Astrocyte of the spinal cord (primary cell): ENCODE results near the gene KRTAP10-3.

ENCODE experiments used
- DNase-seq: peaks from one replicate; pipeline ENCODE4 v3.0.0; 2011; ENCODE audit warnings: low read depth, low spot score
- H3K4me3 ChIP-seq: 2 replicates; pipeline ENCODE4 v1.5.1; 2011; ENCODE audit warnings: low read depth, mild to moderate bottlenecking, low read length, moderate library complexity
- CTCF ChIP-seq: IDR thresholded peaks from 2 replicates; pipeline ENCODE4 v1.5.1; 2012; ENCODE audit warnings: low read depth, mild to moderate bottlenecking, low read length, inconsistent platforms
- in situ Hi-C: cut with HindIII; loops from 2 replicates; pipeline ENCODE4 v1.10.0; 2017; ENCODE audit warnings: low sequenced_read_pairs

The KRTAP10-3 gene

DNA sequence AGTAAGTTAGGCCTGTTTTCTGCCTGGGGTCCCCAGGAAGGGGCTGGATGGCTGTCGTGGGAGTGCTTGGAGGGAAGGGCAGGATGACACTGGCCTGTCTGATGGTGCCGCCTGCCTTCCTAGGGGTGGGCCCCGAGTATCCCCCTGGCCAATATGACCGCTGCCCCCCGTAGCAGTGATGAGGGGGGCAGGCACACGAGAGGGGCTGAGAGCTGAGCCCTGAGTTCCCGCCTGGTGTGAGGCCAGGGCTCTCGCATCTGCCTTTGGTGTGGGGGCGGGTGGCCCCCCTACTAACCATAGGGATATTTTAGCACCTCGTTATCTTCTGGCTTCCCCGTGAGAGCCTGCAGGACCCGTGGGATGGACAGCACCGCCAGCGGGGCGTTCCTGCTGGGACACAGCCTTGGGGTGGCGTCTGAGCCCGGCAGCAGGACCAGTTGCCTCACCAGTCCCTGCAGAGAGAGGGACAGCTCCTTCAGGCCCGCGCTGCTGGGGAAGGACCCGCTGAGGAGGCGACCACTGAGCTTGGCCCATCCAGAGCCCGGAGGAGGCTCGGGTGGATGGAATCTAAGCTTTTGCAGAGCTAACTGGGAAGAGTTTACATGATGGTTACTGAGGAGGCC, 29.0 kb downstream of the KRTAP10-3 start:
- DNase-seq = no peak
- in situ Hi-C loops = no loop called here
- TF ChIP-seq CTCF = no peak
- no peak overlapping the region for H3K4me3 ChIP-seq

GRCh38 chr21:44529011-44529421, 29.6 kb downstream of the KRTAP10-3 start:
- in situ Hi-C loops = no loop called here
- H3K4me3 ChIP-seq = no peak overlapping the region

GRCh38 chr21:44528634-44528995, 30.0 kb downstream of the KRTAP10-3 start:
- in situ Hi-C loops = no loop called here
- no peak for DNase-seq
- no peak for TF ChIP-seq CTCF
- H3K4me3 ChIP-seq = no peak overlapping the region

More at GRCh38 chr21:44529011-44529421, 29.6 kb downstream of the KRTAP10-3 start:
- DNase-seq = no peak
- no peak for TF ChIP-seq CTCF

GRCh38 chr21:44527983-44528633, 30.5 kb downstream of the KRTAP10-3 start:
- in situ Hi-C loops = no loop called here
- no peak overlapping the region for H3K4me3 ChIP-seq
- TF ChIP-seq CTCF = no peak
- no peak for DNase-seq

GRCh38 chr21:44527156-44527982, 31.2 kb downstream of the KRTAP10-3 start:
- DNase-seq = no peak
- in situ Hi-C loops = no loop called here
- no peak overlapping the region for H3K4me3 ChIP-seq
- TF ChIP-seq CTCF = no peak

- TF ChIP-seq CTCF = no peak
- DNase-seq = no peak
- no peak overlapping the region for H3K4me3 ChIP-seq
- in situ Hi-C loops = no loop called here
Observed at GRCh38 chr21:44526096-44526997, 32.2 kb downstream of the KRTAP10-3 start.
